Measurements from ENCODE around the gene SPTLC3. TPM values are rescaled to one million over a fixed set of nuclear protein-coding genes. Genes with fewer than 3 reads are reported as not detected.

Gene SPTLC3
- total RNA-seq, 4 donors from 2014 or later = 15.9 to 21.9 (median 18.7) TPM

DNA sequence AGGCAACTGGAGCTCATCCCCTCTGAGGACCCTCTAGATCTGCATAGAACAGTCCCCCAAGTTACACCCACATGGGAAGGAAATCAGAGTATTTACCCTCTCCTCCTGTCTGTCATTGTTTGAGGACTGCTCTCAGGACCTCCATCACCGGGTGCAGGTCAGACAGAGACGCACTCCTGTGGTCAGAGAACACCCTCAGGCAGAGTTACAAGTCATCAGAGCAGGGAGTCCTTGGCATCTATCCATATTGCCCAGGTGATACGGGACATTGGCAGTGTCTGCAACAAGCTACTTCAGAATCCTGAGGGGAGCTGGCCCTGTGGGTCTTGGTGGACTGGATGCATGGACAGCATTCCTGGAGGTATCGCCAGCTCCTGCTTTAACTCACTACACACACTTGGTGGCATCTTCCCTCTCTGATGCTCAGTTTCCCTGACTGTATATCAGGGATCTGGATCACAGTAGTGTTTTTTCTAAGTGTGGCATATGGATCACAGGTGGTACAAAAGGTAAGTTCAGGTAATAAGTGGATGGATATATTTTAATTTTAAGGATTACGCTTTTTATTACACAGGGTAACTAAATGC lies 197.2 kb downstream of the SPTLC3 start:
- no peaks in the 10 kb centered on the region for H3K9me3 ChIP-seq
- no peaks in the 10 kb centered on the region for H3K36me3 ChIP-seq
- no peaks in the 10 kb centered on the region for H3K4me1 ChIP-seq
- H3K4me3 ChIP-seq = no peak overlapping the region
- DNase-seq = no peak
- H3K27me3 ChIP-seq = no peaks in the 10 kb centered on the region
- TF ChIP-seq, protein P1, sequence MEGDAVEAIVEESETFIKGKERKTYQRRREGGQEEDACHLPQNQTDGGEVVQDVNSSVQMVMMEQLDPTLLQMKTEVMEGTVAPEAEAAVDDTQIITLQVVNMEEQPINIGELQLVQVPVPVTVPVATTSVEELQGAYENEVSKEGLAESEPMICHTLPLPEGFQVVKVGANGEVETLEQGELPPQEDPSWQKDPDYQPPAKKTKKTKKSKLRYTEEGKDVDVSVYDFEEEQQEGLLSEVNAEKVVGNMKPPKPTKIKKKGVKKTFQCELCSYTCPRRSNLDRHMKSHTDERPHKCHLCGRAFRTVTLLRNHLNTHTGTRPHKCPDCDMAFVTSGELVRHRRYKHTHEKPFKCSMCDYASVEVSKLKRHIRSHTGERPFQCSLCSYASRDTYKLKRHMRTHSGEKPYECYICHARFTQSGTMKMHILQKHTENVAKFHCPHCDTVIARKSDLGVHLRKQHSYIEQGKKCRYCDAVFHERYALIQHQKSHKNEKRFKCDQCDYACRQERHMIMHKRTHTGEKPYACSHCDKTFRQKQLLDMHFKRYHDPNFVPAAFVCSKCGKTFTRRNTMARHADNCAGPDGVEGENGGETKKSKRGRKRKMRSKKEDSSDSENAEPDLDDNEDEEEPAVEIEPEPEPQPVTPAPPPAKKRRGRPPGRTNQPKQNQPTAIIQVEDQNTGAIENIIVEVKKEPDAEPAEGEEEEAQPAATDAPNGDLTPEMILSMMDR (IDR thresholded peaks at IDR 0.05) = no peak
- TF ChIP-seq POLR2A (IDR thresholded peaks at IDR 0.05) = no peak
- H3K27ac ChIP-seq = no peak overlapping the region

DNA sequence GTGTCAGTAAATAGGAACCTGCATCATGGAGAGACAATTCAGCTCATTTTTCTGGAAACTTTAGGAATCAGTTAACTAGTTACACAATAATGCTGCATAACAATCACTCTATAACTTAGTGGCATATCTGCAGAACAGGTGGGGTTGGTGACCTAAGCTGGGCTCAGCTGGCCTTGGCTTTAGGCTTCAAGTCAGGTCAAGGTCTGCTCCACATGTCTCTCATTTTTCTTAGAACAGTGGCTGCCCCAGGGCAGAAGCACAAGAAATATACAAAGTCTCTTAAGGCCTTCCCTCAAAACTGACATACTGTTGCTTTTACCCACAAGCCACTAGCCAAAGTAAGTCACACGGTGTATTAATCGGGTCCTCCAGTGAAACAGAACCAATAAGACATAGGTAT lies 198.2 kb downstream of the SPTLC3 start:
- H3K4me1 ChIP-seq = no peaks in the 10 kb centered on the region
- TF ChIP-seq POLR2A (IDR thresholded peaks at IDR 0.05) = no peak
- TF ChIP-seq, protein P1 (IDR thresholded peaks at IDR 0.05) = no peak
- no peak for DNase-seq
- no peaks in the 10 kb centered on the region for H3K9me3 ChIP-seq
- no peak overlapping the region for H3K27ac ChIP-seq
- H3K27me3 ChIP-seq = no peaks in the 10 kb centered on the region
- H3K36me3 ChIP-seq = no peaks in the 10 kb centered on the region
- no peak overlapping the region for H3K4me3 ChIP-seq

DNA sequence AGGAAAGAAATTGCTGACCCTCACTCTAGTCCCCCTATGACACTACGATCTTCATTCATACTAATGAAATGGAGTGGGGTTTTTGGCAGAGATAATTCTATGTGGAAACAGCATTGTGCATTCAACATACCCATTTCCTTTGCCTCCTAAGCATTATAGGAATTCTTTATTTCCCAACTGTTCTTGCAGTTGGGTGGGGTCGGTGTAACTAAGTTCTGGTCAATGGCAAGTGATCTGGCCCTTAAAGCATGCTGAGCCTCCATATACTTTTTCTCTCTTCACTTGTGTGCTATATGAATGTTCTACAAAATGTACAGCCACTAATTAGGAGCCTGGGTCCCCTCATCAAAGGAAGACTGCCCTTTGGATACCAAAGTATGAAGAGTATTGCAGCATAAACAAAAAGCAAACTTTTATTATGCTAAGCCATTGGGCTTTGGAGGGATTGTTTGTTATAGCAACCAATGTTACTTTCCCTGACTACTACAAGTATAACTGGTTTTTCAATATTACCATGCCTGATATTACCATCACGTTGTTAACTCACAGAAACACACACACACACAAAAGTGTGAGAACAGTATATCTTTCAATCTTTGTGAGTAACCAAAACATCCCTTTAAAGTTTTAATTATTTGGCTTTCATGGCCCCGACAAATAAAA lies 203.3 kb downstream of the SPTLC3 start:
- Histone ChIP-seq H3K27ac (no peak overlapping the region), H3K9me3 (no peaks in the 10 kb centered on the region), H3K4me3 (no peak overlapping the region), H3K36me3 (no peaks in the 10 kb centered on the region), H3K27me3 (no peaks in the 10 kb centered on the region), H3K4me1 (no peaks in the 10 kb centered on the region)
- DNase-seq = no peak
- TF ChIP-seq, protein P1 (IDR thresholded peaks at IDR 0.05) = no peak

DNA sequence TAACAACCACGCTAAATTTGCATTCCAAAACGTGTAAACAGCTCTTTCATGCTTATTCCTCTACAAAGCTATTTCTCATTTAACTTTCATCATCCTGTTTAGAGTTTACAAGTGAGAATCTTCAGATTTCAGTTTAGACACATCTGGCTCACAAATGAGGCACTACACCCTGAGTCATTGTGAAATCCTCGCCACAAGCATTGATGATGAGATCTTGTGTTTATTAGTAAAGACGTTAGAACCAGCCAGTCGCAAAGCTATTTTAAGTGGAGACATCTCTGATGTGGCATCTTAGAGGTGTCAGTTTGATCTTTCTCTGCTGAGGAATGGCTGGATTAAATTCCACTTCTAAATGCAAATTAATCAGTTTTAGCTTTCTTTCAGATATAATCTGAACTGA lies 204.0 kb downstream of the SPTLC3 start:
- DNase-seq = no peak
- no peaks in the 10 kb centered on the region for H3K36me3 ChIP-seq
- no peak overlapping the region for H3K27ac ChIP-seq
- H3K4me3 ChIP-seq = no peak overlapping the region
- TF ChIP-seq, protein P1 (IDR thresholded peaks at IDR 0.05) = no peak
- no peak for TF ChIP-seq POLR2A (IDR thresholded peaks at IDR 0.05)
- H3K27me3 ChIP-seq = no peaks in the 10 kb centered on the region
- H3K9me3 ChIP-seq = no peaks in the 10 kb centered on the region
- H3K4me1 ChIP-seq = no peaks in the 10 kb centered on the region

DNA sequence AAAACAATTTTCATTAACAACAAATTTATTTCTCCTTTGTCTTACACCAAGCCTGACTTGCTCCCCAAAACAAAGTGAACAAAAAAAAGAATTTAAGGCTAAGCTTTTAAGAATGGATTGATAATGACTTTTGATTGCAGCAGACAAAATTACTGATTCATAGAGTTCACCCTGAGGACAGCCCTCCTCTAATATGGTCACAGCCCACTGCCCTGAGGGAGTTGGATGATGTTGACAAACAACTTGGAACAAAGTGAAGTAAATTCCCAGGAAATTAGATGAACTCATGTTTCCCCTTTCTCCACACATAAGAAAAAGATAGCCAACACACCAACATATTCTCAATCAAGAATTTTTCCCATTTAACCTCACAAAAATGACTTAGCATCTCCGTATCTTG lies 204.6 kb downstream of the SPTLC3 start:
- TF ChIP-seq, protein P1 (IDR thresholded peaks at IDR 0.05) = no peak
- TF ChIP-seq POLR2A (IDR thresholded peaks at IDR 0.05) = no peak
- Histone ChIP-seq H3K27ac (no peak overlapping the region), H3K4me3 (no peak overlapping the region), H3K4me1 (no peaks in the 10 kb centered on the region), H3K36me3 (no peaks in the 10 kb centered on the region), H3K9me3 (no peaks in the 10 kb centered on the region), H3K27me3 (no peaks in the 10 kb centered on the region)
- DNase-seq = no peak

Measured in Peyer's patch (tissue), 4 donors.